ENCODE measurements around the gene PDS5B.
A peak's percentile ranks its signal among the peaks of the same experiment; 100 is the strongest.
"Not testable (repeated sequence)": the region's sequence is repeated elsewhere in the genome, so short reads cannot be mapped to it uniquely, and the experiment has no call there.

The PDS5B gene

GRCh38 chr13:32586080-32586900 is at the start of gene PDS5B:
Gene PDS5B, plus strand, starts transcription at chr13:32586452. Its CDS starts 62,321 bp downstream, at chr13:32648773.
- DNase-seq: peak; percentile 93

GRCh38 chr13:32537580-32538142 is 48.6 kb upstream of the PDS5B start:
- DNase-seq: peak; percentile 27

GRCh38 chr13:32538143-32538620 is 48.1 kb upstream of the PDS5B start:
- no peak for DNase-seq

GRCh38 chr13:32538621-32539246 is 47.5 kb upstream of the PDS5B start, which contains the start of gene N4BP2L2:
Gene N4BP2L2, minus strand, starts transcription at chr13:32538795. Its CDS starts 1,768 bp downstream, at chr13:32537027.
- DNase-seq: peak; percentile 85

DNA sequence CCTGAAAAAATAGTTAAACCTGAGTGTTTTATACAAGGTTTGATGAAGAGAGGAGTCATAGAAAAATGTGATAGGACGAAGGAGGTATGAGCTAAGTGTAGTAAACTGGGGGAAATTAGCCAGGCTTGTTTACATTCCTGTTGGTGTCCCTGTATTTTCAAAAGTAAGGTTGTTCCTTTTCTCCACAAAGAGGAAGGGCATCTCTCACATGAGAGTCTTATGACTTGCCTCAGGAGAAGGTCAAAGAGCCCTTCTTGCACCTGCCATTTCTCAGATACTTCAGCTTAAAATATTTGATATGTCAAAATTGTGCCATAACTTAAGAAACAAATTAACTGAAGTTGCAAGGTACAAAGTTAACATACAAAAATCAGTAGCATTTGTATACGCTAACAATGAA is 44.0 kb upstream of the PDS5B start:
- no peak for DNase-seq

GRCh38 chr13:32545083-32545482 is 41.2 kb upstream of the PDS5B start:
- no peak for DNase-seq

DNA sequence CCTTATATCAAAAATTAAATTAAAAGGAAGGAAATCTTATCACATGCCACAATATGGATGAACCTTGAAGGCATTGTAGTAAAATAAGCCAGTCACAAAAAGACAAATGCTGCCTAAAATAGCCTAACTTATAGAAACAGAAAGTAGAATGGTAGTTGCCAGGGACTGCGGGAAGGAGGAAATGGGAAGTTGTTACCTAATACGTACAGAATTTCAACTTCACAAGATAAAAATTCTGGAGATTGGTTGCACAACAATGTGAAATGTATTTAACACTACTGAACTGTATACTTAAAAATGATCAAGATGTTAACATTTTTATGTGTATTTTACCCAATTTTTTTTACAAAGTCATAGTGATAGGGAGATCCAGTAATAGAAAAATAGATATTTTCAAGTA is 37.4 kb upstream of the PDS5B start:
- no peak for DNase-seq

DNA sequence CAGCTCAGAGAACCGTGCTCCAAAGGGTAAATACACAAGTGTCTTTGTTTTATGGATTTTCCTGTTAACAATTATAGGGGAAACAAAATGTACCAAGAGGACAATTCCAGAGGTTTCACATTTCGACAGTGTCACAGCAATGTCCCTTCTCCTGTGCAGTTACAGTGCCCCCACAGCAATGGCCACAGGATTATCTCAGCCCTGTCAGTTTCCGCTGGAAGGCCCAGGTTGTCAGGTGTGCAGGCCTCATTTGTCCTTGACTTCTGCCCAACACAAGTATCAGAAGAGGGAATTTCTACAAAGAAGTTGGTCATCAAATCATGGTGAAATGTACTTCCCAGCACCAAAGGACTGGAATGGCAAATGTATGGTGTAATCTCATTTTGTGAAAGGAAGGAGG is 36.5 kb upstream of the PDS5B start:
- no peak for DNase-seq

DNA sequence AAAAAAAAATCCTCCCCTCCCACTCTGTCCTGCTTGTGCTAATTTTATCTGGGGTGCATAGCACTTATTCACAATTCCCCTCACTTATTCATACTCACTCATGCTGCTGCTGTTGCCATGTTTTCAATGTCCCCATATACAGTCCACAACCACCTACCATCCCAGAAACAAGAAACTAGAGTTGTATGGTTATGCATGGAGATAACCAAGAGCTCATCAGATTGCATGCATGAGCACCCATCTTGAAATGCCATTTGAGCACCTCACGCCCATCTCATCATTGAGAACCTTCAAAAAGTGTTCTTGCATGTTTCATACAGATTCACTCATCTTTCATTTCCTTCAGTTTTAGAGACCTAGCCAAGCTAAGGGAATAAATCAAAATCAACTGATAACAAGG is 32.5 kb upstream of the PDS5B start:
- DNase-seq: no peak

DNA sequence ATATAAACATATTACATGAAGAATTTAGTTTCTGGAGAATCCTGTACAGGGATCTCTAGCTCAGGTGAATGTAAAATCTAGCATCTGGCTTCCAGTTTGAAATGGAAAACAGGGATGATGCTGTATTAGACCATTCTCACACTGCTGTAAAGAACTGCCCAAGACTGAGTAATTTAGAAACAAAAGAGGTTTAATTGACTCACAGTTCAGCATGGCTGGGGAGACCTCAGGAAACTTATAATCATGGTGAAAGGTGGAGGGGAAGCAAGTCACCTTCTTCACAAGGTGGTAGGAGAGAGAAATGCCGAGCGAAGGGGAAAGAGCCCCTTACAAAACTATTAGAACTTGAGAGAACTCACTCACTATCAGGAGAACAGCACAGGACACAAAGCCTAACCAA is 30.6 kb upstream of the PDS5B start:
- no peak for DNase-seq

GRCh38 chr13:32560842-32561241 is 25.4 kb upstream of the PDS5B start:
- not testable (repeated sequence) for DNase-seq

DNA sequence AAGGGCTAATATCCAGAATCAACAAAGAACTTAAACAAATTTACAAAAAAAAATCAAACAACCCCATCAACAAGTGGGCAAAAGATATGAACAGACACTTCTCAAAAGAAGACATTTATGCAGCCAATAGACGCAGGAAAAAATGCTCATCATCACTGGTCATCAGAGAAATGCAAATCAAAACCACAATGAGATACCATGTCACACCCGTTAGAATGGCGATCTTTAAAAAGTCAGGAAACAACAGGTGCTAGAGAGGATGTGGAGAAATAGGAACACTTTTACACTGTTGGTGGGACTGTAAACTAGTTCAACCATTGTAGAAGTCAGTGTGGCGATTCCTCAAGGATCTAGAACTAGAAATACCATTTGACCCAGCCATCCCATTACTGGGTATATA is 10.6 kb upstream of the PDS5B start:
- DNase-seq: not testable (repeated sequence)

- DNase-seq: no peak
Measured at GRCh38 chr13:32577032-32577431, 9.2 kb upstream of the PDS5B start.

GRCh38 chr13:32581177-32581786 is 5.0 kb upstream of the PDS5B start:
- DNase-seq: no peak

DNA sequence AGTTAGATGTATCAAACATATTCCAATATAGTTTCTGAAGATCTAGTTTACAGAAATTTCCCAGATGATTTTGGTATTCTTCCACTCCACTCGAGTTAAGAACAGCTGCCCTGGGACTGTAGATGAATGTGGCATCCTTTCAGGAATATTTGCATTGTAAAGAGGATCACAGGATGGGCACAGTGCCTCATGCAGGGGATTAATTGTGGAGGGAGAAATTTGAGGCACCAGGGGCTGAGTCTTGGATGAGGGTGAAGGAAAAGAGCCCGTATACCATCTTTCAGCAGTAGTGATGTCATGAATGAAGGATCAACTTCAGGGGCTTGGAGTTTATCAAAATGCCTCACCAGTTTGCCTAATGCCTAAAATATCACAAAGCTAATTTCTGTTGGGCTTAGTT is 4.0 kb upstream of the PDS5B start:
- DNase-seq: no peak

DNA sequence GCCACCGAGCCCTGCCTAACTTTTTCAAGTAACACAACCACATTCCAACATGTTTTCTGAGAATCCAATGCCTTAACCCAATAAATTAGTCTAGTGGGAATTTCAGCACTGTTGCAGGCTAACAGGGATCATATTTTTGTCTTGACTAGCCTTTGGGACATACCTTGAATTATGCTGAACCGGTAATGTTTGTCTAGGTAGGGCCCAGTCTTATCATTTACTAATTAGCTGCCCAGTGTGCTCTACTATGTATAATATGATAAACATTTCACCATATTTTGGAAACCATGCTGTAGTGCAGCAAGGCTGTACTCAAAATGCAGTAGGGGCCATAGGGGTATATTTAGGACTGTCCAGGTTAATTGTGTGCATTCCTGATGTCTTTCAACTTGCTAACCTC is 3.3 kb upstream of the PDS5B start:
- DNase-seq: no peak

- DNase-seq: no peak
Measured at GRCh38 chr13:32585550-32586079, 637 bp upstream of the PDS5B start.

GRCh38 chr13:32587011-32587810 is 959 bp downstream of the PDS5B start:
- DNase-seq: peak; percentile 30

GRCh38 chr13:32587811-32588170 is 1.5 kb downstream of the PDS5B start:
- no peak for DNase-seq

DNA sequence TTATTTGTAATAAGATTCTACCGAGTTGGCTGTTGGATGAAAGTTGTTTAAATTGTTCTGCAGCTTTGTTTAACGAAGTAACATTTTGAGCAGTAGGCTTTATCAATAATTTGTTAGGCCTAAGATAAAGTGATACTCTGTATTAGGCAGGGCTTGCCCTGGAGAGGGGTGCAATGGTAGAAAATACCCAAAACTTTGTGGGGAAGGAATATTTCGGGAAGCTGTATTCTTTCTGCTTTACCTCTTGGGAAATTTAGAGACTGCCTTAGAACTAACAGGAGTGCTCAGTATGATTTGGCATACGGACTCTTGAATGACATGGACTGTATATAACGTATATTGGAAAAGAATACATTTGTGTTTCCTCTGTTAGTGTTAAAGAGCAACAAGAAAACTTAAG is 2.5 kb downstream of the PDS5B start:
- no peak for DNase-seq

- DNase-seq: no peak
Measured at GRCh38 chr13:32589471-32589870, 3.2 kb downstream of the PDS5B start.

DNA sequence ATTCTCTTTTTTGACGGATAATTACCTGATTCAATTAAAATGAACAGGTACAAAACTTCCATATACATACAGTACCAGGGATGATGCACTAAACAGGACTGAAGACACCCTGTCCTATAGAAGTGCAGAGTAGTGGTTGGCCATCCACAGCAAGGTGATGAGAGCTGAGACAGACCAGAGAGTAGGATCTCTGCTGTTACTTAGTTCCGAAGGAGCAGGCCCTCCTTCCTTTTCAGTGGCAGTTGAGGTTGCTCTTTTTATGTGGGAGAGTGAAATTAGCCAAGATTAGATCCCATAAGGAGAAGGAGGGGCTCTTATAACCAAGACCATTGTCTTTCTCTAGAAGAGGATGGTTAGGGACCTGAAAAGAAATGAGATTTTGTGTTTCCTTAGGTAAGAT is 4.0 kb downstream of the PDS5B start:
- DNase-seq: no peak

Measured in activated effector memory CD4-positive, alpha-beta T cell treated with Interleukin-2 at 50 U/mL for 16 hours (primary cell).